T-helper 9 cell (primary cell): ENCODE results near the gene FMN1.

Source experiments
- DNase-seq: peaks from one replicate; pipeline ENCODE4 v3.0.0-alpha.2; 2020

The FMN1 gene

GRCh38 chr15:32716216-32716914, 478.1 kb downstream of the FMN1 start:
- DNase-seq: no peak
